Activated CD4-positive, alpha-beta T cell treated with anti-CD3 and anti-CD28 coated beads, Interleukin-2, amount 10 ng/mL, durations not matched to agents 7 days and 5 days (primary cell): Measurements from ENCODE around the gene AGFG2. TPM values are rescaled to one million over a fixed set of nuclear protein-coding genes. Genes with fewer than 3 reads are reported as not detected.

ENCODE experiments used
- CTCF ChIA-PET: fragments of 350-600 bp; sonication (Branson Sonifier 250); formaldehyde crosslinking; loops from one replicate; lab custom pipeline; 2021; ENCODE audit warnings: antibody characterized with exemption; lab: Charles Lee
- POLR2A ChIA-PET: fragments of 350-600 bp; sonication (Branson Sonifier 250); formaldehyde crosslinking; loops from one replicate; lab custom pipeline; 2021; ENCODE audit warnings: antibody characterized with exemption; lab: Charles Lee
- DNase-seq: peaks from one replicate; pipeline ENCODE4 v3.0.0-alpha.2; 2020
- H3K27ac Mint-ChIP-seq: one replicate; pipeline ENCODE4 v1.8.0; 2021; ENCODE audit warnings: mild to moderate bottlenecking, moderate library complexity, mixed read lengths
- H3K27me3 Mint-ChIP-seq: one replicate; pipeline ENCODE4 v1.8.0; 2021; ENCODE audit warnings: mixed read lengths
- H3K36me3 Mint-ChIP-seq: one replicate; pipeline ENCODE4 v1.8.0; 2021; ENCODE audit warnings: low read depth, mixed read lengths
- H3K4me1 Mint-ChIP-seq: one replicate; pipeline ENCODE4 v1.8.0; 2021; ENCODE audit warnings: mixed read lengths
- H3K4me3 Mint-ChIP-seq: one replicate; pipeline ENCODE4 v1.8.0; 2021; ENCODE audit warnings: mild to moderate bottlenecking, moderate library complexity, mixed read lengths
- H3K9me3 Mint-ChIP-seq: one replicate; pipeline ENCODE4 v1.8.0; 2021; ENCODE audit warnings: mixed read lengths
- total RNA-seq, 2 experiments: library from RNA; stranded (reverse); gene quantifications; one replicate each; pipeline ENCODE4 v1.2.3, GENCODE V29; 2021

Gene AGFG2
- total RNA-seq, 2 experiments from 2014 or later = 43.0 to 45.3 TPM

DNA sequence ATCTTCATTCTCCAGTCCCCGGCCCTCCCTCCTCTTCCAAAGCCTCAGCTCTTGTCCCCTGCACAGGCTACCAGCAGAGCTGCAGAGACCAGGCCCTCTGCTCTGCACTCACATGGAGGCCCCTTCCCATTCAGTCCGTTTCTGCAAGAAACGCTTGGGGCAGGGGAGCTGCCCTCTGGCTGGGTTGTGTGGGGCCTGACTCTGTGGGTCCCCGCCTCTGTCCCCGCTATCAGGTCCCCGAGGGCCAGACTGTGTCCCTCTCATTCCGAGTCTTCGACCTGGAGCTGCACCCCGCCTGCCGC lies 64.7 kb downstream of the AGFG2 start:
- no peaks in the 10 kb centered on the region for H3K9me3 Mint-ChIP-seq
- H3K4me1 Mint-ChIP-seq = peaks cover 43% of the 10 kb centered on the region
- no peak for DNase-seq
- no peaks in the 10 kb centered on the region for H3K36me3 Mint-ChIP-seq
- POLR2A ChIA-PET = interaction anchor here (1.1 kb wide), 1 partner anchor 17 kb away, joined by 3 read pairs; the partner anchor contains the start of genes FBXO24 and LRCH4
- H3K27ac Mint-ChIP-seq = peak overlapping the region; percentile 88
- H3K4me3 Mint-ChIP-seq = peak overlapping the region; percentile 84
- CTCF ChIA-PET = interaction anchor here (0.6 to 2.1 kb wide), 6 partner anchors 14 to 102 kb away, joined by 3 to 6 read pairs (median 5); partner anchors contain the start of genes FBXO24 and POP7
- H3K27me3 Mint-ChIP-seq = peaks cover 2% of the 10 kb centered on the region

DNA sequence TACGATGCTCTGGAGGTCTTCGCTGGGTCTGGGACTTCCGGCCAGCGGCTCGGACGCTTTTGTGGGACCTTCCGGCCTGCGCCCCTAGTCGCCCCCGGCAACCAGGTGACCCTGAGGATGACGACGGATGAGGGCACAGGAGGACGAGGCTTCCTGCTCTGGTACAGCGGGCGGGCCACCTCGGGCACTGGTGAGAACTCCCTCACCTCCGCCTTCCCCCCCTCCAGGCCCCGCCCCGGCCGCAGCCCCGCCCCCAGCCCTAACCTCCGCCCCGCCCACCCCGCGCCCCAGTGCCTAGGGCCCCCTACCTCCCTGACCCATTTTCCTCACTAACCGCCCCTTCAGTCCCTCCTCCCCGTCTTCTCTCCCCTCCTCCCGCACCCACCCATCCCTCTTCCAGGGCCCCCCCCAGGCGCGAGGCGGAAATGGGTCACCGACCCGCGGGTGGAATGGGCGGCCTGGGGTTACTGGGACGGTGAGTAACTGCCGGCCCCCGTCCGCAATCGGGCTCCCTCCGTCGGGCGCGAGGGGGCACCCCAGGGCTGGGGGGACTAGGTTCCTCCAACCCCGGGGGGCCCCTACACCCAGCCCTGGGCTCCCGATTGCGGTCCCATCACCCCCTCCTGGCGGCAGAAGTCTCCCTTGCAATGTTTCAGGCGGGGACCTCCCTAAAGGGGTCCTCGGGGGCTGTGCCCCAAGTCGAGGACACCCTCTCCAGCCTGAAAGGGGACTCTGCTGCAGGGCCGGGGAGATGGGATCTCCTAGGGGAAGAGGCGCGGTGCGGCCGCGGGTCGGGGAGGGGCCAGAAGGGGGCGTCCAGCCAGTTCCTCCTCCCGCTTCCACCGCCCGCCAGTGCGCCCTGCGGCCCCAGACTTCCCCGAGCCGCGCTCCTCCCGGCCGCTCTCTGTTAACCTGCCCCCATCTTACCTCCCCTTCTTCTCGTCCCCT lies 65.3 kb downstream of the AGFG2 start:
- Mint-ChIP-seq H3K4me1 (peaks cover 41% of the 10 kb centered on the region), H3K36me3 (no peaks in the 10 kb centered on the region), H3K4me3 (peak overlapping the region; percentile 84), H3K27ac (peak overlapping the region; percentile 88), H3K9me3 (no peaks in the 10 kb centered on the region), H3K27me3 (peaks cover 2% of the 10 kb centered on the region)
- POLR2A ChIA-PET = interaction anchor here (1.1 kb wide), 1 partner anchor 18 kb away, joined by 3 read pairs; the partner anchor contains the start of genes FBXO24 and LRCH4
- CTCF ChIA-PET = interaction anchor here (0.6 to 2.2 kb wide), 6 partner anchors 12 to 96 kb away, joined by 3 to 9 read pairs (median 4); partner anchors contain the start of gene FBXO24
- DNase-seq = peak; percentile 79

DNA sequence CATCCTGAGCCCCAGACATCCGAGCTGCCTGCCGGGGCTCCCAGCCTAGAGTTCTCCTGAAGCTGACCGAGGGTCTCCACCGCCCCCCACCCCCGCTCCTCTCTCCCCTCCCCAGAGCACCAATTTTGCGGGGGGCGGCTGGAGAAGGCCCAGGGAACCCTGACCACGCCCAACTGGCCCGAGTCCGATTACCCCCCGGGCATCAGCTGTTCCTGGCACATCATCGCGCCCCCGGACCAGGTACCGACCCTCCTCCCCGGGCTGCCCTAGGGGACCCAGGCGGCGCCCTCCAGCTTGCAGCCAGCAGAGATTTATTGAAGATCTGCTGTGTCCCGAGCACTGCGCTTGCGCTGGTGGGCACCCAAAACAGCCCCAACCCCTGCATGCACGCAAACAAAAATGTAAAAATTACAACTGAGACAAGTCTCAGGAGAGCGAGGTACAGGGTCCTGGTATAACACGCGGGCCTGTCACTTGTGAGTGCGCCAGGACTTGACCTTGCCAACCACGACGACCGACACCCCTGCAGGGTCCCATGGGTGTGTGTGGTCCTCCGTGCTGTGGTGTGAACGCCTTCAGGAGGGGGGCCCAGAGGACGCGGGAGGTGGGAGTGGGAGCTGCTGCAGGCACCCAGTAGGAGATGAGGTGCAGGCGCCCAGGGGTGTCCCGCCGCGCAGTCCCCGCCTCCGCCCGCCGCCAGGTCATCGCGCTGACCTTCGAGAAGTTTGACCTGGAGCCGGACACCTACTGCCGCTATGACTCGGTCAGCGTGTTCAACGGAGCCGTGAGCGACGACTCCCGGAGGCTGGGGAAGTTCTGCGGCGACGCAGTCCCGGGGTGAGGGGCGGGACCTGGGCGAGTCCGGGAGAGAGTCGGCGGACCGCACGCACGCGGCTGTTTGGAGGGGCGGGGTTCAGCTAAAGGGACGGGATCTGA lies 66.2 kb downstream of the AGFG2 start:
- peaks cover 4% of the 10 kb centered on the region for H3K27me3 Mint-ChIP-seq
- peak; percentile 56 for DNase-seq
- peaks cover 41% of the 10 kb centered on the region for H3K4me1 Mint-ChIP-seq
- H3K9me3 Mint-ChIP-seq = no peaks in the 10 kb centered on the region
- H3K36me3 Mint-ChIP-seq = no peaks in the 10 kb centered on the region
- H3K27ac Mint-ChIP-seq = peak overlapping the region; percentile 74
- H3K4me3 Mint-ChIP-seq = peak overlapping the region; percentile 84
- ChIA-PET POLR2A (interaction anchor here (0.6 kb wide), 1 partner anchor 108 kb away, joined by 3 read pairs; no protein-coding TSS in a partner anchor), CTCF (interaction anchor here (0.7 to 2.5 kb wide), 8 partner anchors 11 to 101 kb away, joined by 3 to 9 read pairs (median 4); partner anchors contain the start of genes FBXO24 and POP7)

DNA sequence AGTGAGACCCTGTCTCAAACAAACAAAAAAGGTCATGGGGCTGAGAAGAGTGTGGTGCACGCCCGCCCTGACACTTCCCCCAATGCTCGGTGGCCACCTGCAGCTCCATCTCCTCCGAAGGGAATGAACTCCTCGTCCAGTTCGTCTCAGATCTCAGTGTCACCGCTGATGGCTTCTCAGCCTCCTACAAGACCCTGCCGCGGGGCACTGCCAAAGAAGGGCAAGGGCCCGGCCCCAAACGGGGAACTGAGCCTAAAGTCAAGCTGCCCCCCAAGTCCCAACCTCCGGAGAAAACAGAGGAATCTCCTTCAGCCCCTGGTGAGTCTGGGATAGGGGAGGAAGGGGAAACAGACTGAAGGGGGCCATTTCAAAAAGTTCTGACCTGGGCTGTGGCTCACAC lies 67.3 kb downstream of the AGFG2 start:
- Mint-ChIP-seq H3K36me3 (no peaks in the 10 kb centered on the region), H3K4me3 (peak overlapping the region; percentile 84), H3K4me1 (peaks cover 41% of the 10 kb centered on the region), H3K27me3 (peaks cover 4% of the 10 kb centered on the region), H3K9me3 (no peaks in the 10 kb centered on the region), H3K27ac (no peak overlapping the region)
- CTCF ChIA-PET = interaction anchor here (0.5 to 2.5 kb wide), 7 partner anchors 17 to 461 kb away, joined by 3 to 9 read pairs (median 4); partner anchors contain the start of genes FBXO24 and POP7
- no peak for DNase-seq
- POLR2A ChIA-PET = no interaction called here

DNA sequence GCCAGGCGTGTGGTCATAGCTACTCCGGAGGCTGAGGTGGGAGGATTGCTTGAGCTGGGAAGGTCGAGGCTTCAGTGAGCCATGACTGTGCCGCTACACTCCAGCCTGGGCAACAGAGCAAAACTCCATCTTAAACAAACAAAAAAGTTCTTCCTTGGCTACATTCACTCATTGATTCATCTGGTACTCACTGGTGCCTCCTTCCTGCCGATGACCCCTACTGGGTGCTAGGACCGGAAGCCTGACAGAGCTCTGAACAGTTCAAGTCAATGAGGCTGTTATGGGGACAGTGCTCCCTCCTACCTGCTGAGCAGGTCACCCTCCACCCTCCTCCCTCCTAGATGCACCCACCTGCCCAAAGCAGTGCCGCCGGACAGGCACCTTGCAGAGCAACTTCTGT lies 68.1 kb downstream of the AGFG2 start:
- H3K4me3 Mint-ChIP-seq = no peak overlapping the region
- ChIA-PET POLR2A (no interaction called here), CTCF (interaction anchor here (1.6 to 2.5 kb wide), 3 partner anchors 21 to 27 kb away, joined by 5 to 11 read pairs (median 5); partner anchors contain the start of genes FBXO24 and LRCH4)
- H3K4me1 Mint-ChIP-seq = peaks cover 40% of the 10 kb centered on the region
- H3K9me3 Mint-ChIP-seq = no peaks in the 10 kb centered on the region
- no peak overlapping the region for H3K27ac Mint-ChIP-seq
- no peak for DNase-seq
- no peaks in the 10 kb centered on the region for H3K36me3 Mint-ChIP-seq
- H3K27me3 Mint-ChIP-seq = peaks cover 4% of the 10 kb centered on the region

DNA sequence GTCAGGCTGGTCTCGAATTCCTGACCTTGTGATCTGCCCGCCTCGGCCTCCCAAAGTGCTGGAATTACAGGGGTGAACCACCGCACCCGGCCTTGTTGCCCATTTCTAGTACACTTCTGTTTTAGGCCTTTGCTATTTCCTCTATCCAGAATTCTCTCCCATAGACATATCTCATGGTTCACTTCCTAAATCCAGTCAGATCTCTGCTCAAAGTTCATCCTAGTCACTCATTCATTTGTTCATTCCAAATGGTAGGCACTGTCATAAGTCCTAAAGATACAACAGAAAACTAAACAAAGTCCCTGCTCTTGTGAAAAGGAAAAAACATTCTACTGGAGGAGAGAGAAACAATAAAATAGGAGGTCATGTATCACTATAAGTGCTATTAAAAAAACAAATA lies 71.0 kb downstream of the AGFG2 start:
- ChIA-PET POLR2A (no interaction called here), CTCF (interaction anchor here (0.8 kb wide), 1 partner anchor 24 kb away, joined by 3 read pairs; no protein-coding TSS in a partner anchor)
- Mint-ChIP-seq H3K27me3 (peaks cover 4% of the 10 kb centered on the region), H3K36me3 (peaks cover 6% of the 10 kb centered on the region), H3K4me3 (peak overlapping the region; percentile 0), H3K27ac (peak overlapping the region; percentile 0), H3K4me1 (peaks cover 39% of the 10 kb centered on the region), H3K9me3 (no peaks in the 10 kb centered on the region)
- DNase-seq = no peak

DNA sequence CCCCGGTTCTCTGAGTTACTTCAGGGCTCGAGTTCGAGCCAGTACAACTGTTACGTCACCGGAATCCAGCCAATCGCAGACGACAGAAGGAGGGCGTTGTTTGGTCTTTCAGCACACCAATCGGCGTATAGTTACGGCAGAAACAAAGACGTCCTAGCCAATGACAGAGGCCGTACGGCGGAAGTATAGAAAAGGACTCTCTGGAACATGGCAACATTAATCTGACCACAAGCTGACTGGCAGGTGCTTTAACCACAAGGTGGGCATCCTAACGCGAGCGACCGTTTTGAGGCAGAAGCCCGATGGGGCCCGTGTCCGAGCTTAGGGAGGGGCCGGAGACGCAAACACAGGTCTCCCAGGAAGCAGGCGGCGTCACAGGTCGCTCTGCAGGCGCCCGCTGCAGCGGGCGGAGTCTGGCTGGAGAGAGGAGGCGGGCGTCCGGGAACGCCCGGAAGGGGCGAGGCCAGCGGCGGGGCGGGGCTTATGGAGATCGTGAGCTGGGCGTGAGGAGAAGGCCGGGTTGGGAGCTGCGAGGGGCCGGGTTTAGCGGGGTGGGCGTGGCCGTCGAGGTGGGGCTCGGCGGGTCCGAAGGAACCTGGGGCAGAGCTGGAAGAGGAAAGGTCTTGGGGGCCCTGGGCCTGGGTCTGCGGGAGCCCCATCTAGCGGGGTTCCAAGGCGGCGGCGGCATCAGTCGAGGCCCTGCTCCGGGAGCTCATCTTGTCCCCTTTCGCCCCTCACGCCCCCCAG lies 73.2 kb downstream of the AGFG2 start, which contains the start of gene MOSPD3:
Gene MOSPD3, plus strand, starts transcription at position 558 of the 747 bp plus-strand sequence. CDS start 252 bp downstream, outside the sequence.
- Mint-ChIP-seq H3K4me3 (peak within 1 kb of the TSS; percentile 98), H3K9me3 (no peaks in the 10 kb centered on the region), H3K27me3 (peaks cover 1% of the 10 kb centered on the region), H3K36me3 (peaks cover 10% of the 10 kb centered on the region), H3K4me1 (peaks cover 27% of the 10 kb centered on the region), H3K27ac (peak within 1 kb of the TSS; percentile 100)
- DNase-seq = peak; percentile 99
- ChIA-PET CTCF (interaction anchor here (0.6 to 3.9 kb wide), 19 partner anchors 12 to 489 kb away, joined by 3 to 25 read pairs (median 5); partner anchors contain the start of genes FBXO24, GIGYF1, LRCH4 and POP7), POLR2A (interaction anchor here (0.7 to 1.3 kb wide), 4 partner anchors 14 to 97 kb away, joined by 3 to 8 read pairs (median 4); partner anchors contain the start of genes FBXO24, LRCH4 and POP7)

DNA sequence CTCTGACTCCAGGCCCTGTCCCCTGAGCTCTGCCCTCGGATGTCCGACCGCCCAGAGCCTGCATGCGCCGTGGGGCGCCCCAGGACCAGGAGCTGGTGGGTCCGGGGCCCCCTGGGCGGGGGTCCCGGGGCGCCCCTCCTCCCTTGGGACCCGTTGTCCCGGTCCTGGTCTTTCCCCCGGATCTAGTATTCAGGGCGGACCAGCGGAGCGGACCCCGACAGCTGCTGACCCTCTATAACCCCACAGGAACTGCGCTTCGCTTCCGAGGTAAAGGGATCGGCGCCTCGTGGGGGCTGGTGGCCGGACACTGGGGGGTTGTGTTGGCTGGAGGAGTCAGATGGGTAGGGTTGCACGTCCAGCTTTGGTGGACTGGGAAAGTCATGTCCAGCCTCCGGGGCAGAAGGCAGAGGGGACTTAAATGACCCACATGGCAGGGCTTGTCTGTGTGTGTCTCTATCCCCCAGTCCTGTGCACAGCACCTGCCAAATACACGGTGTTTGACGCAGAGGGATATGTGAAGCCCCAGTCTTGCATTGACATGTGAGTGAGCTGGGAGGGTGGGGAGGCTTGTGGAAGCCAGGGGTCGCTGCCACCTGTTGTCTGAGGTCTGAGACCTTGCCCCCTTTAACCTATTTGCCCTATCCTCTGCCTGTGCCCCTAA lies 73.9 kb downstream of the AGFG2 start:
- CTCF ChIA-PET = interaction anchor here (0.7 to 3.9 kb wide), 21 partner anchors 11 to 240 kb away, joined by 3 to 25 read pairs (median 5); partner anchors contain the start of genes FBXO24, GIGYF1, LRCH4 and POP7
- Mint-ChIP-seq H3K4me1 (peaks cover 23% of the 10 kb centered on the region), H3K27ac (peak overlapping the region; percentile 100), H3K9me3 (no peaks in the 10 kb centered on the region), H3K27me3 (peaks cover 1% of the 10 kb centered on the region), H3K36me3 (peaks cover 10% of the 10 kb centered on the region), H3K4me3 (peak overlapping the region; percentile 98)
- POLR2A ChIA-PET = interaction anchor here (0.9 to 1.3 kb wide), 3 partner anchors 14 to 93 kb away, joined by 4 to 8 read pairs (median 4); partner anchors contain the start of genes FBXO24, LRCH4 and POP7
- peak; percentile 53 for DNase-seq

DNA sequence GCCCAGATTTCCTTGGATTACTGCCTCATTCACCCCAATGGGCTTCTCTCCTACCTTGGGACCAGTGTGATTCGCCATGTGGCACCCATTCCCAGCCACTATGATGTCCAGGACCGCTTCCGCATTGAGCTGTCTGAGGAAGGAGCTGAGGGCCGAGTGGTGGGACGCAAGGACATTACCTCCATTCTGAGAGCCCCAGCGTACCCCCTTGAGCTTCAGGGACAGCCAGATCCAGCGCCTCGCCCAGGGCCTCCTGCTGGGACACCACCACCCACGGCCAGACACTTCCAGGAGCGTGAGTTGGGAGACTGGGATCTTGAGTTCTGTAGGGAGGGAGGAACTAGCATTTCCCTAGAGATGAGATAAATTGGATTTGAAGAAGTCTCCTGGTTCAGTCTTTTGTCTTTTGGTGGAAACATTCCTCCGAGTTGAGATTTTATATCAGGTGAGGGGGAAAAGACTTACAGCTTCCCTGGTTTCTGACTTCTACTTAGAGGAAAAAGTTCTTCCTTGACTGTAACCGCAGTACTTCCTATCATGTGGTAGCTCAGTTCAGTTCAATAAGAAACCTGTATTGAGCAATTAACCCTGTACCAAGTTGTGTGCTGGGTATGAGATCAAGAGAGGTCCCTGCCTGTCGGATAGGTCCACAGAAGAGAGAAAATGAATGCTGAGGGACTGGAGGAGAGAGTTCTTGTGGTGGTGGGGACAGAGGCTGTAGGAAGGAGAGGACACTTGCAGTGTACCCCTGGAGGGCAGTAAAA lies 74.6 kb downstream of the AGFG2 start:
- H3K27ac Mint-ChIP-seq = peak overlapping the region; percentile 83

DNA sequence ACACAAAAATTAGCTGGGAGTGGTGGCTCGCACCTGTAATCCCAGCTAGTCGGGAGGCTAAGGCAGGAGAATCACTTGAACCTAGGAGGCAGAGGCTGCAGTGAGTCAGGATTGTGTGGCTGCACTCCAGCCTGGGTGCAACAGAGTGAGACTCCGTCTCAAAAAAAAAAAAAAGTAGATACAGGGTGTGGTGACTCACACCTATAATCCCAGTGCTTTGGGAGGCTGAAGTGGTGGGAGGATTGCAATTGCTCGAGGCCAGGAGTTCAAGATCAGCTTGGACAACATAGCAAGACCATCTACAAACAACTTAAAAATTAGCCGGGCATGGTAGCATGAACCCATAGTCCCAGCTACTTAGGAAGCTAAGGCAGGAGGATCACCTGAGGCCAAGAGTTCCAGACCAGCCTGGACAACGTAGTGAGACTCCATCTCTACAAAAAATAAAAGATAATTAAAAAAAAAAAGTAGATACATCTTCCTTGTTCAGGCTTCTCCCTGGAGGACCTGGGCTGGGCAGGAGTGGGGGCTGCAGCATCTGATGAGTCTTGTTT lies 75.4 kb downstream of the AGFG2 start:
- no peaks in the 10 kb centered on the region for H3K9me3 Mint-ChIP-seq
- POLR2A ChIA-PET = no interaction called here
- peaks cover 10% of the 10 kb centered on the region for H3K36me3 Mint-ChIP-seq
- H3K4me3 Mint-ChIP-seq = peak overlapping the region; percentile 98
- peaks cover 23% of the 10 kb centered on the region for H3K4me1 Mint-ChIP-seq
- CTCF ChIA-PET = interaction anchor here (1.2 to 5.4 kb wide), 5 partner anchors 9 to 29 kb away, joined by 3 to 26 read pairs (median 11); partner anchors contain the start of genes FBXO24 and LRCH4
- H3K27me3 Mint-ChIP-seq = peaks cover under 1% of the 10 kb centered on the region
- DNase-seq = no peak
- H3K27ac Mint-ChIP-seq = no peak overlapping the region

More for the DNA sequence above, 74.6 kb downstream of the AGFG2 start:
- Mint-ChIP-seq H3K4me1 (peaks cover 23% of the 10 kb centered on the region), H3K9me3 (no peaks in the 10 kb centered on the region), H3K27me3 (peaks cover 1% of the 10 kb centered on the region), H3K4me3 (peak overlapping the region; percentile 98), H3K36me3 (peaks cover 10% of the 10 kb centered on the region)
- peak; percentile 11 for DNase-seq
- POLR2A ChIA-PET = no interaction called here
- CTCF ChIA-PET = interaction anchor here (0.9 to 5.4 kb wide), 10 partner anchors 10 to 118 kb away, joined by 3 to 26 read pairs (median 6); partner anchors contain the start of genes FBXO24, GIGYF1 and LRCH4
